MM.1S (cell line): ENCODE data around the gene SLC46A2.
A peak's percentile ranks its signal among the peaks of the same experiment; 100 is the strongest.

ENCODE experiments used
- DNase-seq: peaks from one replicate; pipeline ENCODE4 v3.0.0-alpha.2; 2015
- H2AFZ ChIP-seq: fragments of 300-600 bp; sonication (generic); 2 replicates; pipeline ENCODE4 v1.6.0; 2016; ENCODE audit warnings: antibody characterized with exemption, low read length
- H3F3A ChIP-seq: fragments of 300-600 bp; sonication (generic); 2 replicates; pipeline ENCODE4 v1.6.1; 2016; ENCODE audit warnings: mild to moderate bottlenecking, antibody characterized with exemption, low read length, moderate library complexity, mixed read lengths; ENCODE audit not compliant: insufficient read depth
- H3K27ac ChIP-seq: fragments of 300-600 bp; sonication (generic); 2 replicates; pipeline ENCODE4 v1.5.1; 2016; ENCODE audit warnings: mild to moderate bottlenecking, low read length
- H3K27me3 ChIP-seq: fragments of 300-600 bp; sonication (generic); replicated peaks from 2 replicates; pipeline ENCODE4 v1.6.0; 2016; ENCODE audit warnings: low read length; ENCODE audit not compliant: insufficient read depth
- H3K36me3 ChIP-seq: fragments of 300-600 bp; sonication (generic); replicated peaks from 2 replicates; pipeline ENCODE4 v1.6.1; 2016; ENCODE audit warnings: mild to moderate bottlenecking, low read length, mixed read lengths; ENCODE audit not compliant: insufficient read depth
- H3K4me1 ChIP-seq: fragments of 300-600 bp; sonication (generic); 2 replicates; pipeline ENCODE4 v1.6.1; 2016; ENCODE audit warnings: low read length, mixed read lengths
- H3K4me2 ChIP-seq: fragments of 300-600 bp; sonication (generic); 2 replicates; pipeline ENCODE4 v1.6.0; 2016; ENCODE audit warnings: low read depth, low read length
- H3K4me3 ChIP-seq: fragments of 300-600 bp; sonication (generic); 2 replicates; pipeline ENCODE4 v1.5.1; 2016; ENCODE audit warnings: low read length, mixed read lengths
- H3K79me2 ChIP-seq: fragments of 300-600 bp; sonication (generic); 2 replicates; pipeline ENCODE4 v1.6.1; 2016; ENCODE audit warnings: mixed run types, low read length, mixed read lengths
- H3K9ac ChIP-seq: fragments of 300-600 bp; sonication (generic); 2 replicates; pipeline ENCODE4 v1.6.1; 2016; ENCODE audit warnings: low read length, mixed read lengths
- H3K9me2 ChIP-seq: fragments of 300-600 bp; sonication (generic); replicated peaks from 2 replicates; pipeline ENCODE4 v1.6.1; 2016; ENCODE audit warnings: mild to moderate bottlenecking, low read length, mixed read lengths; ENCODE audit not compliant: insufficient read depth
- H3K9me3 ChIP-seq: fragments of 300-600 bp; sonication (generic); replicated peaks from 2 replicates; pipeline ENCODE4 v1.6.1; 2016; ENCODE audit warnings: mild to moderate bottlenecking, low read length, mixed read lengths; ENCODE audit not compliant: insufficient read depth
- H4K20me1 ChIP-seq: fragments of 300-600 bp; sonication (generic); 2 replicates; pipeline ENCODE4 v1.6.1; 2016; ENCODE audit warnings: mild to moderate bottlenecking, low read length, moderate library complexity, mixed read lengths; ENCODE audit not compliant: insufficient read depth
- EZH2 ChIP-seq: fragments of 300-600 bp; sonication (generic); optimal IDR thresholded peaks from 2 replicates; pipeline ENCODE3; 2017; ENCODE audit warnings: low read depth, mild to moderate bottlenecking, antibody characterized with exemption, low read length, mixed read lengths
- EZH2phosphoT487 ChIP-seq: fragments of 300-600 bp; sonication (generic); IDR thresholded peaks from 2 replicates; pipeline ENCODE4 v1.6.1; 2018; ENCODE audit warnings: antibody characterized with exemption, low read length
- TF ChIP-seq, protein P1 (sequence below): fragments of 300-600 bp; sonication (generic); IDR thresholded peaks from 2 replicates; pipeline ENCODE4 v1.5.1; 2016; ENCODE audit warnings: antibody characterized with exemption, low read length, mixed read lengths

SLC46A2 gene

DNA sequence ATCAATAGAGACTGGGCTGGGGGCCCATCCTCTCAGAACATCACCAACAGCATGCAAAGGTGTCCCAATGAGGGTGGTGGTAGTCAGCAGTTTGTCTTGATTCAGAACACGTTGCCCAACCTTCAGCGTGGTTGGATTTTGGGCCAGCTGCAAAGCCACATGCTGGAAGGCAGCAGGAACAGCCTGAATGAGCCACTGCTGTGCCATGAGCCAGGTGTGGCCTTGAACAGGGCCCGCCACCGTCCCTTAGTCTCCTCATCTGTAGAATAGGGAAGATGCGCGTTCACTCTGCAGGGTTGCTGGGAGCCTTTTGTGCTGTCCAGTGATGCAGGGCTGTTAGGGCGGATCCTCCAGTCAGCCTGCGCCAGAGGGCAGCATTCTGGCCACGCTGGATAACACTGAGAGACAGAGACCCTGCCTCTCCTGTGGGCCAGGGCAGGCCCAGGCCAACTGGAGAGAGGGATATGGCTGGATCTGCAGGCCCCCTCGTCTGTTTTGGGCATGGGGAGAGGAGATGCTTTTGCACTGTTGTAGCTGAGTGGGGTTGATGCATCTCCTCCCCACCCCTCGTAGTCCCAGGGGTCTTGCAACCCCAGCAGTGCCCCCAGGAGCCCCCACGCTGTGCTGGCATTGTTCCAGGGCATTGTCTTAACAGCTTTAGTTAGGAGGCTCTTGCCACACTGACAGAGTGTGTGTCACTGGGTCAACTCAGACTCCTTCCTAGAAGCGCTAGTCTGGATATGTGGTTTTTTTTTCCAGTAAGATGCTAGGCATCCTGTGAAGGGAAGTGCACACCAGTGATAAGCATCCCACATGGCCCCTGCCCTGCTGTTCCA is 42.1 kb downstream of the SLC46A2 start:
- H3K4me3 ChIP-seq = no peak overlapping the region
- TF ChIP-seq EZH2 (no peak), EZH2phosphoT487 (no peak)
- TF ChIP-seq, protein P1, sequence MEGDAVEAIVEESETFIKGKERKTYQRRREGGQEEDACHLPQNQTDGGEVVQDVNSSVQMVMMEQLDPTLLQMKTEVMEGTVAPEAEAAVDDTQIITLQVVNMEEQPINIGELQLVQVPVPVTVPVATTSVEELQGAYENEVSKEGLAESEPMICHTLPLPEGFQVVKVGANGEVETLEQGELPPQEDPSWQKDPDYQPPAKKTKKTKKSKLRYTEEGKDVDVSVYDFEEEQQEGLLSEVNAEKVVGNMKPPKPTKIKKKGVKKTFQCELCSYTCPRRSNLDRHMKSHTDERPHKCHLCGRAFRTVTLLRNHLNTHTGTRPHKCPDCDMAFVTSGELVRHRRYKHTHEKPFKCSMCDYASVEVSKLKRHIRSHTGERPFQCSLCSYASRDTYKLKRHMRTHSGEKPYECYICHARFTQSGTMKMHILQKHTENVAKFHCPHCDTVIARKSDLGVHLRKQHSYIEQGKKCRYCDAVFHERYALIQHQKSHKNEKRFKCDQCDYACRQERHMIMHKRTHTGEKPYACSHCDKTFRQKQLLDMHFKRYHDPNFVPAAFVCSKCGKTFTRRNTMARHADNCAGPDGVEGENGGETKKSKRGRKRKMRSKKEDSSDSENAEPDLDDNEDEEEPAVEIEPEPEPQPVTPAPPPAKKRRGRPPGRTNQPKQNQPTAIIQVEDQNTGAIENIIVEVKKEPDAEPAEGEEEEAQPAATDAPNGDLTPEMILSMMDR = no peak
- H3K79me2 ChIP-seq = no peaks in the 10 kb centered on the region
- H2AFZ ChIP-seq = no peak overlapping the region
- H3F3A ChIP-seq = no peaks in the 10 kb centered on the region
- H3K27ac ChIP-seq = no peak overlapping the region
- H3K9me3 ChIP-seq = no peaks in the 10 kb centered on the region
- H3K36me3 ChIP-seq = no peaks in the 10 kb centered on the region
- H3K27me3 ChIP-seq = no peaks in the 10 kb centered on the region
- no peaks in the 10 kb centered on the region for H4K20me1 ChIP-seq
- DNase-seq = no peak
- H3K4me1 ChIP-seq = no peaks in the 10 kb centered on the region
- no peaks in the 10 kb centered on the region for H3K9me2 ChIP-seq
- H3K4me2 ChIP-seq = no peak overlapping the region
- H3K9ac ChIP-seq = no peak overlapping the region

DNA sequence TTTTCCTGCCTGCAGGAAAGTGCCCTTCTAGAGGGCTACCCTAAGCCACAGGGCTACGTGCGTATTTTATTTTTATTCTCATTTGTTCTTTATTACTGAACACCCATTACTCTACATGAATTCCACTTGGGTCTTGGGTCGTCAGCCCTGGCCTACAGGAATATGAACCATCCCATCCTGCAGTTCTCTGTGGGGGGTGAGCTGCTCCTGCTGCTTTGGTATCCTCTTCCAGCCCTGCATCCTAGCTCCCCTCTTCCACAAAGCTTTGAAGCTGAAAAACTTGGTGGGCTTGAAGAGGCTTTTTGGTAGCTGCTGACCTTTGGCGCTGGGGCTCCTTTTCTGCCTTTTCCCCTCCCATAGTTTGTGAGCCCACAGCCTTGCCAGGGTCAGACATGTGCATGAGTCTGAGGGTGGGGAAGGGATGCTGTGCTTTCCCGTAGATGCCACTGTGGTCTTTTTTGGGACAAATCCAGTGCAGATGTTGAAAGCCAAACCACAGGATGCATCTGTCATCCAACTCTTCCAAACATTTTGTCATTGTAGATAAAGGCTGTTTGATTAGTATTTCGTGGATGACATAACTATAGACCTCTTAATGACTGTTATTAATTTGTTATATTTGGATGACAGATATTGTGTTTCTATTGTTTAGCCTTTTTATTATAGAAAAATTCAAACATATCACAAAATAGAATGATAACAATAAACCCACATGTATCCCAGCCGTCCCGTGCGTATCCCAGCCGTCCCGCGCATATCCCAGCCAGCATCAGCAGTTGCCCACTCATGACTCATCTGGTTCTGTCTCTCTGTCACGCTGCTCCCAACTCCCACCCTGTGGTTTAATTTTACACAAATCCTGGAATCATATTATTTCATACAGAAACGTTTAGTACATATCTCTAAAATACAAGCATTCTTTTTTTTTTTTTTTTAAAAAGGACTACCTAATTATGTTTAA is 43.9 kb downstream of the SLC46A2 start:
- no peaks in the 10 kb centered on the region for H3K27me3 ChIP-seq
- H3K4me2 ChIP-seq = no peak overlapping the region
- no peak overlapping the region for H2AFZ ChIP-seq
- H3K4me3 ChIP-seq = no peak overlapping the region
- H3K4me1 ChIP-seq = no peaks in the 10 kb centered on the region
- no peak overlapping the region for H3K9ac ChIP-seq
- H4K20me1 ChIP-seq = no peaks in the 10 kb centered on the region
- no peak for DNase-seq
- H3K79me2 ChIP-seq = no peaks in the 10 kb centered on the region
- no peaks in the 10 kb centered on the region for H3K36me3 ChIP-seq
- H3K9me2 ChIP-seq = no peaks in the 10 kb centered on the region
- no peak for TF ChIP-seq EZH2
- no peak overlapping the region for H3K27ac ChIP-seq
- no peaks in the 10 kb centered on the region for H3F3A ChIP-seq
- no peaks in the 10 kb centered on the region for H3K9me3 ChIP-seq

DNA sequence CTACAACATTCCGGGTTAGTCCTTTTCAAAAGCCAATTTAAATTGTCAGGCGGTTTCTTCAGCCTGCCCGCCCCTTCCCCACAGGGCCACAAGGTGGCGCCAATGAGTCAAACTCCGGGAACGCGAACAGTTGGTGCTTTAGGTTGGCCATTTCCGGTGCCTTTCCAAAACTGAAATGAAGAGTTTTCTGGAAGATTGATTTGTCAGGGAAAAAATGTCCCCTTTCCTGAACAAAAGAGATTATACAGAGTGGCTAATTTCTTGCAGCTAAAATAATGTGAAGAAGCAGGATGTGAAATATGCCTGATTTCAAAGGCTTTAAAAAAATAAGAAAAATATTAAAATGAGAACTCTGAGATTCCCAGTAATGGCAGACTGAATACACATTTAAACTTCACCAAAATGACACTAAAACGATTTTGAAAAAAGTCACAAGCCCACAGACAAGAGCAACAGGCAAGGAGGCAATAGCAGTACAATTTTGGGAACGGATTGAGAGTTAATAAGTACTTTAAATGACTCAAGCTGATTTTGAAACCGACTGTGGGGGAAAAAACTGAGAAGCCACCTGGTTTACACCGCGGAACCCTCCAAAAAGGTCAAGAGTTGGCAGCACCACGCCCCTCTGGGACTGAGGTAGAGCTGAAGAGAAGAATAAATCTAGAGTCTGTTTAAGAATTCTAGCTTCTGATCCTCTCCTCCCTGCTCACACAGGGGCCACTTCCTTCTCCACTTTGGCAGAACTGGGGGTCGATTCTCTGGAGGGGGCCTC is 45.7 kb downstream of the SLC46A2 start:
- H3K9me2 ChIP-seq = no peaks in the 10 kb centered on the region
- peak overlapping the region; percentile 15; the same call in 1 of the 2 replicates for H3K4me2 ChIP-seq
- no peaks in the 10 kb centered on the region for H3K36me3 ChIP-seq
- H3K27me3 ChIP-seq = no peaks in the 10 kb centered on the region
- no peaks in the 10 kb centered on the region for H3F3A ChIP-seq
- DNase-seq = peak; percentile 67
- no peaks in the 10 kb centered on the region for H3K9me3 ChIP-seq
- H3K79me2 ChIP-seq = no peaks in the 10 kb centered on the region
- no peak overlapping the region for H3K4me3 ChIP-seq
- no peaks in the 10 kb centered on the region for H4K20me1 ChIP-seq
- TF ChIP-seq EZH2phosphoT487 (no peak), EZH2 (no peak)
- TF ChIP-seq, protein P1 = peak; percentile 98
- H3K27ac ChIP-seq = no peak overlapping the region
- H2AFZ ChIP-seq = no peak overlapping the region
- no peak overlapping the region for H3K9ac ChIP-seq
- no peaks in the 10 kb centered on the region for H3K4me1 ChIP-seq
